Ishikawa (cell line): ENCODE measurements around the gene ARPP21.

Experiments
- CEBPB ChIP-seq: IDR thresholded peaks from 2 replicates; pipeline ENCODE4 v1.6.1; 2012
- EGR1 ChIP-seq: IDR thresholded peaks from 2 replicates; pipeline ENCODE4 v1.6.1; 2012
- USF1 ChIP-seq: IDR thresholded peaks from 2 replicates; pipeline ENCODE4 v1.6.1; 2012
- YY1 ChIP-seq: IDR thresholded peaks from 2 replicates; pipeline ENCODE4 v1.6.1; 2012; ENCODE audit warnings: low read depth

DNA sequence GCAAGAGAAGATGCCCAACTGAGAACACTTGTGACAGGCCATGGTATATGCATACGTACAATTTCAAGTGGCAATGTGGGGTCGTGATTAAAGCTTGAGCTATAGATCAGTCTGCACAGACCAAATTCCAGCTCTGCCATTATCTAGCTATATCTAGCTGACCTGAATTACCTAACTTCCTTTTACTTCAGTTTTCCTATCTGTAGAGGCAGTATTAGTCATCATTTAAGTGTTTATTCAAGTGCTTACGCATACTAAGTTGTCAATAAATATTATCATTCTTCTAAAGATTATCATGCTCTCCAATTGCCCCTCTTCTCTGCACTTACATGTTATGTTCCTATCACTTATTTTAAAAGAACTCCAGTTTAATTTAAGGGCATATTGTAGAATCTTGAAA lies 87.9 kb downstream of the ARPP21 start:
- no peak for TF ChIP-seq CEBPB
- TF ChIP-seq YY1, result no peak
- TF ChIP-seq USF1, result no peak
- no peak for TF ChIP-seq EGR1
